ENCODE data around the gene SEC11C.

DNA sequence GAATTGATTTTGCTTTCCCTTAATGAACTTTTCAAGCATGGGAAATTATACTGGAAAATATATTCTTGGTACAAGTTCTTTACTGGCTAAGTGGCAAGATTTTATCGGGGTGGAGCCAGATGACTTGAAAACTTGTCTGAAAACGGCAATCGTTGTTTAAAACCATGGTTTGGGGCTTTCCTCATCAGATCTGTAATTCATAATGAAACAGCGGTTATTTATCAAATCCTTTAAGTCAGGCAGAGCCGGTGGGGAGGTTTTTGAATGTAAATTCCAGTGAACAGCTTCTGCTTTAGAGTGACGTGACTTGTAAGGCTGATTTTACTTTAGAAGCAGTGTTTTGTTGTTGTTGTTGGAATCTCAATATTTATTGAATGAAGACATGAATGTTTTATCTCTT, 2.6 kb downstream of the SEC11C start:
- TF ChIP-seq CTCF (IDR thresholded peaks at IDR 0.05) (no peak), POLR2A (IDR thresholded peaks at IDR 0.05; ENCODE audit: low read depth) (no peak), POLR2AphosphoS5 (IDR thresholded peaks at IDR 0.05) (no peak), EP300 (IDR thresholded peaks at IDR 0.05) (no peak)
